HEK293T (cell line): ENCODE data around the gene PPP1R12C.

Experiments
- CTBP1 ChIP-seq: fragments of 450-650 bp; IDR thresholded peaks from 2 replicates; pipeline ENCODE4 v1.6.1; 2016; ENCODE audit warnings: borderline replicate concordance
- ELF4 ChIP-seq: fragments of 450-650 bp; IDR thresholded peaks from 2 replicates; pipeline ENCODE4 v1.6.1; 2017; ENCODE audit warnings: antibody characterized with exemption
- FOXA1 ChIP-seq: fragments of 450-650 bp; IDR thresholded peaks from 2 replicates; pipeline ENCODE4 v1.6.1; 2016; ENCODE audit warnings: mild to moderate bottlenecking
- FOXK2 ChIP-seq: fragments of 450-650 bp; IDR thresholded peaks from 2 replicates; pipeline ENCODE4 v1.6.1; 2016; ENCODE audit warnings: mild to moderate bottlenecking
- SP1 ChIP-seq: fragments of 450-650 bp; IDR thresholded peaks from 2 replicates; pipeline ENCODE4 v1.6.1; 2017
- TARDBP ChIP-seq: fragments of 450-650 bp; IDR thresholded peaks from 2 replicates; pipeline ENCODE4 v1.6.1; 2016

DNA sequence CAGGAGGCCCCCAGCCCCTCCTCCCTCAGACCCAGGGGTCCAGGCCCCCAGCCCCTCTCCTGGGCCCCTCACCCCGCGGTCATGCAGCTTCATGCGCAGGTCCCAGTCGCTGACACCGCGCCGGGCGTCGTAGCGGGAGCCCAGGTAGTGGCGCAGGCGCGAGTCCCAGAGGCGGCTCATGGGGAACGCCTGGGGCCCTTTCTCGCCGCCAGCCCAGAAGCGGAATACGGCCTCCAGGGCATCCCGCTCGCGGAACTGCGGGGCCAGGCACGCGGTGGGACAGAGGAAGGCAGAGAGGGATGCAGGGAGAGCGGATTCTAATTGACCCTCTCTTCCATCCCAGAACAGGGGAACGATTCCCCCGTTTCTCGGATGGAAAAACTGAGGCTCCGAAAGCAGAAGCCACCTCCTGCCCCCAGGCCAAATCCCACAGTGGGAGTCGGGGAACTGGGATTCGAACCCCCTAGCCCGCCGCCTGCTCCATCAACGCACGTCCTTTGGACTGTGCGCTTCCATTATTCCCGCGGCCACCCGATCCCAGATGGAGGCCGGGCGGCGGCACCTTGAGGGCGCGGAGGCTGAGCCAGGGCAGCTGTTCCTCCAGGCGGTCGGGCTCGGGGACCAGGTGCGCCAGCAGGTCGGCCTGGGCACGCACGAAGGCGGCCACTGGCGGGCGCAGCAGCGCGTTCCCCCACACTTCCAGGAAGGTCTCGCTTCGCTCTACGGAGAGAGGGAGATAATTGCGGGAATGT lies 44.3 kb upstream of the PPP1R12C start:
- TF ChIP-seq SP1 (no peak), FOXK2 (no peak), FOXA1 (no peak), TARDBP (no peak), ELF4 (no peak), CTBP1 (no peak)
